A673 (cell line): ENCODE results near the gene FAM118A.

Source experiments
- EZH2 ChIP-seq: fragments of 200-600 bp; sonication (generic); IDR thresholded peaks from 2 replicates; pipeline ENCODE4 v1.6.1; 2017; ENCODE audit warnings: borderline replicate concordance, low read depth, mild to moderate bottlenecking, mixed read lengths, antibody characterized with exemption, low read length; ENCODE audit not compliant: poor library complexity, severe bottlenecking
- TF ChIP-seq, protein P1 (sequence below): fragments of 300-800, 200-600 bp; sonication (generic); conservative IDR thresholded peaks from 2 replicates; pipeline ENCODE4 v1.5.1; 2017; ENCODE audit warnings: low read depth, mild to moderate bottlenecking, antibody characterized with exemption, low read length, moderate library complexity, mixed read lengths

DNA sequence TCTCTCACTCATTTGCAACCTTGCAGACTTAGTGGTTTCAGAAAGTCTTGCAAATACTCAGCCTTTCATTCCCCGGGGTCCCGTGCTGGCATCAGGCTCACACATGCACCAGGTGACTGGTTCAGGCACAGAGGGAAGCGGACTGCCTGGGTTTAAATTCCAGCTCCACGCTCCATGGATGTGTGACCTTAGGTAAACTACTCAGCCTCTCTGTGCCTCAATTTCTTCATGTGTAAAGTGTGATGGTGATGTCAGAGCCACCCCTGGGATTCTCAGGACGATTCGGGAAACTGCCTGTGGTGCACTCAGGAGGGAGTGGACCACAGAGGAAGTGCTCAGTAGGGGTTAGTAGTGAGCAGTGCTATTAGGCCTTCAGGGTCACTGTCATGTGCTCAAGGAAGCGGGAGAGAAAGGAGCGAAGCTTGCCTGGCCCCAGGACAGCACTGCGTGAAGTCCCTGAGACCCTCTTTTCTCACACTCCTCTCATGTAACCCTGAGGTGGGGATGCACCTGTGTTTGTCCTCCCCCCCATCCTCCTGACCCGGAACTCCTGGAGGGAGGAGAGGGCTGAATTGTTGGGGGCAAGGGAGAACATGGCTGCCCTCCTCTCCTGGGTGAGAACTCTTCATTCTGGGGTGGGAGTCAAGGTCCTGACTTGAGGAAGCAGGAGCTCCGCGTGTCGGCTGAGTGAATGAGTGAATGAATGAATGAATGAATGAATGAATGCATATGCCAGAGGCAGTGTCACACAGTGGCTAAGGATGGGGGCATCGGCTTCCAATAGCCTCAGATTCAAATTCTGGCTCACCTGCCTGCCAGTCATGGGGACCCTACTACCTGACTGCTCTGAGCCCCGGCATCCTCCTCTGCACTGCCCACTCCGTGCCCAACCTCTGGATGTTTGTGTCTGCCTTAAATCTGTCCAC is 39.4 kb upstream of the FAM118A start:
- TF ChIP-seq, protein P1, sequence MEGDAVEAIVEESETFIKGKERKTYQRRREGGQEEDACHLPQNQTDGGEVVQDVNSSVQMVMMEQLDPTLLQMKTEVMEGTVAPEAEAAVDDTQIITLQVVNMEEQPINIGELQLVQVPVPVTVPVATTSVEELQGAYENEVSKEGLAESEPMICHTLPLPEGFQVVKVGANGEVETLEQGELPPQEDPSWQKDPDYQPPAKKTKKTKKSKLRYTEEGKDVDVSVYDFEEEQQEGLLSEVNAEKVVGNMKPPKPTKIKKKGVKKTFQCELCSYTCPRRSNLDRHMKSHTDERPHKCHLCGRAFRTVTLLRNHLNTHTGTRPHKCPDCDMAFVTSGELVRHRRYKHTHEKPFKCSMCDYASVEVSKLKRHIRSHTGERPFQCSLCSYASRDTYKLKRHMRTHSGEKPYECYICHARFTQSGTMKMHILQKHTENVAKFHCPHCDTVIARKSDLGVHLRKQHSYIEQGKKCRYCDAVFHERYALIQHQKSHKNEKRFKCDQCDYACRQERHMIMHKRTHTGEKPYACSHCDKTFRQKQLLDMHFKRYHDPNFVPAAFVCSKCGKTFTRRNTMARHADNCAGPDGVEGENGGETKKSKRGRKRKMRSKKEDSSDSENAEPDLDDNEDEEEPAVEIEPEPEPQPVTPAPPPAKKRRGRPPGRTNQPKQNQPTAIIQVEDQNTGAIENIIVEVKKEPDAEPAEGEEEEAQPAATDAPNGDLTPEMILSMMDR = no peak
- TF ChIP-seq EZH2 = no peak
